Activated CD8-positive, alpha-beta T cell treated with anti-CD3 and anti-CD28 coated beads for 36 hours (primary cell): ENCODE data around the gene NDUFA13. TPM values are rescaled to one million over a fixed set of nuclear protein-coding genes. Genes with fewer than 3 reads are reported as not detected.

Experiments
- ATAC-seq: fragments of 200-7000 bp; cut with Tn5 transposase; one replicate; pipeline ENCODE4 v1.10.0; 2021; ENCODE audit warnings: mild to moderate bottlenecking, moderate library complexity
- CTCF ChIA-PET: fragments of 350-600 bp; sonication (Branson Sonifier 250); formaldehyde crosslinking; loops from one replicate; lab custom pipeline; 2021; ENCODE audit warnings: antibody characterized with exemption; lab: Charles Lee
- POLR2A ChIA-PET: fragments of 350-600 bp; sonication (Branson Sonifier 250); formaldehyde crosslinking; loops from one replicate; lab custom pipeline; 2021; ENCODE audit warnings: antibody characterized with exemption; lab: Charles Lee
- DNase-seq: peaks from one replicate; pipeline ENCODE4 v3.0.0-alpha.2; 2020
- H3K27ac Mint-ChIP-seq: one replicate; pipeline ENCODE4 v1.8.0; 2021; ENCODE audit warnings: mild to moderate bottlenecking, mixed read lengths
- H3K27me3 Mint-ChIP-seq: one replicate; pipeline ENCODE4 v1.8.0; 2021; ENCODE audit warnings: mixed read lengths
- H3K36me3 Mint-ChIP-seq: one replicate; pipeline ENCODE4 v1.8.0; 2021; ENCODE audit warnings: low read depth, mixed read lengths
- H3K4me1 Mint-ChIP-seq: one replicate; pipeline ENCODE4 v1.8.0; 2021; ENCODE audit warnings: low read depth, mixed read lengths
- H3K4me3 Mint-ChIP-seq: one replicate; pipeline ENCODE4 v1.8.0; 2021; ENCODE audit warnings: mild to moderate bottlenecking, moderate library complexity, mixed read lengths
- H3K9me3 Mint-ChIP-seq: one replicate; pipeline ENCODE4 v1.8.0; 2021; ENCODE audit warnings: mixed read lengths
- CTCF ChIP-seq: fragments of 200-600 bp; IDR thresholded peaks from one replicate; pipeline ENCODE4 v1.8.0; 2022; ENCODE audit warnings: antibody characterized with exemption, mild to moderate bottlenecking
- intact Hi-C: fragments of 100-400 bp; cut with micrococcal nuclease; formaldehyde crosslinking; loops from one replicate; pipeline ENCODE4 v1.10.0; 2022
- total RNA-seq, 2 experiments: library from RNA; stranded (reverse); gene quantifications; one replicate each; pipeline ENCODE4 v1.2.3, GENCODE V29; 2021

Gene NDUFA13
- total RNA-seq, 2 experiments from 2014 or later = 298 to 310 TPM

- Mint-ChIP-seq H3K27ac (no peak overlapping the region), H3K27me3 (no peaks in the 10 kb centered on the region), H3K36me3 (peaks cover 10% of the 10 kb centered on the region), H3K9me3 (no peaks in the 10 kb centered on the region), H3K4me3 (no peak overlapping the region), H3K4me1 (peaks cover 13% of the 10 kb centered on the region)
- no peak for TF ChIP-seq CTCF
- ChIA-PET POLR2A (interaction anchor here (0.6 to 1.9 kb wide), 4 partner anchors 13 to 73 kb away, joined by 3 to 6 read pairs (median 3); partner anchors contain the start of gene NDUFA13), CTCF (interaction anchor here (1.3 to 7.2 kb wide), 5 partner anchors 8 to 132 kb away, joined by 3 to 111 read pairs (median 3); partner anchors contain the start of genes GMIP and TSSK6)
- intact Hi-C loops = loop anchor here (5.0 kb wide), 1 partner anchor 427 kb away; no protein-coding TSS in a partner anchor
- no peak for ATAC-seq
- no peak for DNase-seq
Observed at GRCh38 chr19:19529783-19530422, 13.9 kb downstream of the NDUFA13 start.

GRCh38 chr19:19530423-19530804 is 14.4 kb downstream of the NDUFA13 start:
- ATAC-seq (no peak), DNase-seq (no peak)
- ChIA-PET POLR2A (interaction anchor here (0.6 to 1.9 kb wide), 3 partner anchors 14 to 74 kb away, joined by 3 to 6 read pairs (median 3); partner anchors contain the start of gene NDUFA13), CTCF (interaction anchor here (1.3 to 7.2 kb wide), 5 partner anchors 9 to 132 kb away, joined by 3 to 111 read pairs (median 3); partner anchors contain the start of genes GMIP and TSSK6)
- Mint-ChIP-seq H3K36me3 (peaks cover 10% of the 10 kb centered on the region), H3K27me3 (no peaks in the 10 kb centered on the region), H3K27ac (no peak overlapping the region), H3K4me3 (no peak overlapping the region), H3K4me1 (peaks cover 13% of the 10 kb centered on the region), H3K9me3 (no peaks in the 10 kb centered on the region)
- intact Hi-C loops = loop anchor here (5.0 kb wide), 1 partner anchor 427 kb away; no protein-coding TSS in a partner anchor
- TF ChIP-seq CTCF = no peak

- no peak for TF ChIP-seq CTCF
- H3K36me3 Mint-ChIP-seq = peaks cover 10% of the 10 kb centered on the region
- POLR2A ChIA-PET = interaction anchor here (1.4 to 2.6 kb wide), 5 partner anchors 14 to 113 kb away, joined by 3 to 15 read pairs (median 5); partner anchors contain the start of genes GMIP and NDUFA13
- CTCF ChIA-PET = interaction anchor here (1.3 to 7.2 kb wide), 8 partner anchors 9 to 291 kb away, joined by 3 to 111 read pairs (median 6); partner anchors contain the start of genes GMIP, TSSK6 and ZNF506
- DNase-seq = no peak
- no peak overlapping the region for H3K4me3 Mint-ChIP-seq
- peaks cover 12% of the 10 kb centered on the region for H3K4me1 Mint-ChIP-seq
- ATAC-seq = no peak
- no peak overlapping the region for H3K27ac Mint-ChIP-seq
- H3K27me3 Mint-ChIP-seq = no peaks in the 10 kb centered on the region
- H3K9me3 Mint-ChIP-seq = no peaks in the 10 kb centered on the region
- intact Hi-C loops = loop anchor here (5.0 kb wide), 1 partner anchor 426 kb away; no protein-coding TSS in a partner anchor
Observed at GRCh38 chr19:19530889-19531288, 14.9 kb downstream of the NDUFA13 start.

GRCh38 chr19:19531951-19532805 is 16.2 kb downstream of the NDUFA13 start:
- H3K9me3 Mint-ChIP-seq = no peaks in the 10 kb centered on the region
- DNase-seq = peak; percentile 88
- ChIA-PET CTCF (interaction anchor here (0.6 to 7.2 kb wide), 56 partner anchors 9 to 465 kb away, joined by 3 to 111 read pairs (median 4); partner anchors contain the start of genes GMIP, LPAR2, NDUFA13 and TSSK6), POLR2A (interaction anchor here (0.8 to 2.6 kb wide), 12 partner anchors 9 to 119 kb away, joined by 3 to 15 read pairs (median 3); partner anchors contain the start of genes GMIP, NDUFA13 and TSSK6)
- H3K27ac Mint-ChIP-seq = peak overlapping the region; percentile 43
- no peak overlapping the region for H3K4me3 Mint-ChIP-seq
- peak; percentile 98 for TF ChIP-seq CTCF
- intact Hi-C loops = loop anchor here (2.0 to 5.0 kb wide), 2 partner anchors 111 to 425 kb away; partner anchors contain the start of gene GMIP
- peak; percentile 82 for ATAC-seq
- H3K36me3 Mint-ChIP-seq = peaks cover 7% of the 10 kb centered on the region
- no peaks in the 10 kb centered on the region for H3K27me3 Mint-ChIP-seq
- H3K4me1 Mint-ChIP-seq = peaks cover 7% of the 10 kb centered on the region
